ENCODE measurements around the gene ZC3H7B.

Gene ZC3H7B

GRCh38 chr22:41332217-41332939 lies 31.1 kb downstream of the ZC3H7B start:
- no peak for DNase-seq (ENCODE audit: low spot score)

- no peak for DNase-seq (ENCODE audit: low spot score)
Observed at GRCh38 chr22:41333806-41334205, 32.5 kb downstream of the ZC3H7B start.

GRCh38 chr22:41334215-41334614 lies 32.9 kb downstream of the ZC3H7B start:
- no peak for DNase-seq (ENCODE audit: low spot score)

- no peak for DNase-seq (ENCODE audit: low spot score)
Observed at GRCh38 chr22:41334951-41335635, 33.8 kb downstream of the ZC3H7B start.

- DNase-seq (ENCODE audit: low spot score) = no peak
Observed at GRCh38 chr22:41338614-41339212, 37.4 kb downstream of the ZC3H7B start.

- no peak for DNase-seq (ENCODE audit: low spot score)
Observed at GRCh38 chr22:41339823-41340222, 38.5 kb downstream of the ZC3H7B start.

- no peak for DNase-seq (ENCODE audit: low spot score)
Observed at GRCh38 chr22:41340357-41340756, 39.0 kb downstream of the ZC3H7B start.

GRCh38 chr22:41341012-41341411 lies 39.7 kb downstream of the ZC3H7B start:
- DNase-seq (ENCODE audit: low spot score) = no peak

- no peak for DNase-seq (ENCODE audit: low spot score)
Observed at GRCh38 chr22:41341990-41342389, 40.7 kb downstream of the ZC3H7B start.

- no peak for DNase-seq (ENCODE audit: low spot score)
Observed at GRCh38 chr22:41343300-41343699, 42.0 kb downstream of the ZC3H7B start.

GRCh38 chr22:41343717-41344116 lies 42.4 kb downstream of the ZC3H7B start:
- no peak for DNase-seq (ENCODE audit: low spot score)

GRCh38 chr22:41344189-41344788 lies 43.0 kb downstream of the ZC3H7B start:
- DNase-seq (ENCODE audit: low spot score) = no peak

GRCh38 chr22:41345807-41346335 lies 44.5 kb downstream of the ZC3H7B start:
- DNase-seq (ENCODE audit: low spot score) = no peak

GRCh38 chr22:41347066-41347859 lies 45.9 kb downstream of the ZC3H7B start:
- no peak for DNase-seq (ENCODE audit: low spot score)

- DNase-seq (ENCODE audit: low spot score) = no peak
Observed at GRCh38 chr22:41348964-41349484, 47.7 kb downstream of the ZC3H7B start.

GRCh38 chr22:41350087-41350486 lies 48.8 kb downstream of the ZC3H7B start:
- DNase-seq (ENCODE audit: low spot score) = no peak

GRCh38 chr22:41351011-41351410 lies 49.7 kb downstream of the ZC3H7B start:
- DNase-seq (ENCODE audit: low spot score) = no peak

GRCh38 chr22:41352058-41352457 lies 50.7 kb downstream of the ZC3H7B start:
- no peak for DNase-seq (ENCODE audit: low spot score)

- no peak for DNase-seq (ENCODE audit: low spot score)
Observed at GRCh38 chr22:41353862-41354575, 52.7 kb downstream of the ZC3H7B start.

GRCh38 chr22:41354979-41355378 lies 53.7 kb downstream of the ZC3H7B start:
- no peak for DNase-seq (ENCODE audit: low spot score)

- no peak for DNase-seq (ENCODE audit: low spot score)
Observed at GRCh38 chr22:41355895-41356294, 54.6 kb downstream of the ZC3H7B start.

Data from CD4-positive, alpha-beta T cell treated with Interleukin-6 at 100 ng/mL for 8 hours (primary cell).